AG04450 (cell line): ENCODE measurements around the gene SYT9. TPM values are rescaled to one million over a fixed set of nuclear protein-coding genes. Genes with fewer than 3 reads are reported as not detected.

ENCODE experiments used
- CTCF ChIA-PET: fragments of 300-600, 350-600 bp; formaldehyde crosslinking; extraction: SDS; loops from one replicate; lab custom pipeline; 2022; ENCODE audit warnings: antibody characterized with exemption, inconsistent platforms; lab: Charles Lee
- POLR2A ChIA-PET: fragments of 350-600 bp; formaldehyde crosslinking; extraction: SDS; loops from one replicate; lab custom pipeline; 2021; ENCODE audit warnings: antibody characterized with exemption, inconsistent platforms; lab: Yijun Ruan, JAX
- DNase-seq: peaks from one replicate; pipeline ENCODE4 v3.0.0-alpha.2; 2011; ENCODE audit warnings: low read depth, low spot score
- H3K27ac ChIP-seq: one replicate; pipeline ENCODE4 v1.5.1; 2012; ENCODE audit warnings: low read depth, low read length, control low read depth
- H3K27me3 ChIP-seq: one replicate; pipeline ENCODE4 v1.6.0; 2012; ENCODE audit warnings: low read length; ENCODE audit not compliant: control insufficient read depth, insufficient read depth
- H3K4me3 ChIP-seq: 2 replicates; pipeline ENCODE4 v1.5.1; 2011; ENCODE audit warnings: mild to moderate bottlenecking, low read depth, low read length, control low read depth
- H3K9me3 ChIP-seq: 2 replicates; pipeline ENCODE4 v1.5.1; 2012; ENCODE audit warnings: low read length; ENCODE audit not compliant: control insufficient read depth, insufficient read depth
- polyA plus RNA-seq: library from polyadenylated mRNA; depleted of rRNA; stranded (reverse); fragments of >200 nt; gene quantifications from 2 replicates; pipeline ENCODE4 v1.2.3, GENCODE V29; 2011
- TF ChIP-seq, protein P1 (sequence below): IDR thresholded peaks from 2 replicates; pipeline ENCODE4 v1.5.1; 2011; ENCODE audit warnings: low read depth, low read length, control low read depth, inconsistent platforms

SYT9 gene
- polyA plus RNA-seq, 1 experiment, result not detected

DNA sequence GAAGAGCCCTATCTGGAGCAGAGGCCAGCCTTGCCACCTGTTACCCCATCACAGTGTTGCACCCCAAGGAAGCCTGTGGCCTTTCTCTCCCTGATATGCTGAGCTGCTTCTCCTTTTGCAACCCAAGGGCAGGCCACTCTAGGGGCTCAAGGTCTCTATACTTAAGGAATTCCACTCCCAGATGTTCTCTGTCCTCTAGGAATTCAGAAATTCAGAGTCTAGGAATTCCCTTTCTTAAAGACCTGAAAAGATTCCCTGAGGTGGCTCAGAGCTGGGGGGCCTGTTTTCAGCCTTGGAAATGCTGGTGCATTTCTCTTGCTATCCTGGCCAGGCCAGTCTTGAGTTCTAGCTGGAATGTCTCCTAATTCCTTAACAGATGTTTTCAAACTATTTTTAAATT is 165.6 kb downstream of the SYT9 start:
- no peak overlapping the region for H3K4me3 ChIP-seq
- ChIA-PET CTCF (no interaction called here), POLR2A (no interaction called here)
- no peak for DNase-seq
- H3K27ac ChIP-seq, result no peak overlapping the region
- H3K9me3 ChIP-seq, result no peaks in the 10 kb centered on the region; the same call in 1 of the 2 replicates
- no peaks in the 10 kb centered on the region for H3K27me3 ChIP-seq
- TF ChIP-seq, protein P1, sequence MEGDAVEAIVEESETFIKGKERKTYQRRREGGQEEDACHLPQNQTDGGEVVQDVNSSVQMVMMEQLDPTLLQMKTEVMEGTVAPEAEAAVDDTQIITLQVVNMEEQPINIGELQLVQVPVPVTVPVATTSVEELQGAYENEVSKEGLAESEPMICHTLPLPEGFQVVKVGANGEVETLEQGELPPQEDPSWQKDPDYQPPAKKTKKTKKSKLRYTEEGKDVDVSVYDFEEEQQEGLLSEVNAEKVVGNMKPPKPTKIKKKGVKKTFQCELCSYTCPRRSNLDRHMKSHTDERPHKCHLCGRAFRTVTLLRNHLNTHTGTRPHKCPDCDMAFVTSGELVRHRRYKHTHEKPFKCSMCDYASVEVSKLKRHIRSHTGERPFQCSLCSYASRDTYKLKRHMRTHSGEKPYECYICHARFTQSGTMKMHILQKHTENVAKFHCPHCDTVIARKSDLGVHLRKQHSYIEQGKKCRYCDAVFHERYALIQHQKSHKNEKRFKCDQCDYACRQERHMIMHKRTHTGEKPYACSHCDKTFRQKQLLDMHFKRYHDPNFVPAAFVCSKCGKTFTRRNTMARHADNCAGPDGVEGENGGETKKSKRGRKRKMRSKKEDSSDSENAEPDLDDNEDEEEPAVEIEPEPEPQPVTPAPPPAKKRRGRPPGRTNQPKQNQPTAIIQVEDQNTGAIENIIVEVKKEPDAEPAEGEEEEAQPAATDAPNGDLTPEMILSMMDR, result no peak

DNA sequence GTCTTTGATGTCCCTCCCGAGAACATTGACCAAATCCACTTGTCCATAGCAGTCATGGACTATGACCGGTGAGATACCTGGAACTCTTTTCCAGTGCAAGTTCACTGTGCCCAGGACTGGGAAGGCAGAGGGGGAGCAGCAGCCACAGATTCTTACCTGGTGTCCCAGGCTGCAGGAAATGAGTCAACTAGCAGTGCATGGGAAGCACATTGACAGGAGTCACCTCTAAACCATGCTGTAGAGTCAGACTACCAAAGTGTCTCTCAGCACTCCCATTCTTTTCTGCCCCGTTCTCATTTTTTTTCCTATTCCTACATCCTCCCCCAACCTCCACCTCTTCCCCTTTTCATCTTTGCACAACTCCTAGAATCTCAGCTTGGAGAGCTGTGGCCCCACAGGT is 166.4 kb downstream of the SYT9 start:
- CTCF ChIA-PET, result no interaction called here
- TF ChIP-seq, protein P1, result no peak
- no peaks in the 10 kb centered on the region for H3K27me3 ChIP-seq
- H3K27ac ChIP-seq, result no peak overlapping the region
- DNase-seq, result no peak
- no peaks in the 10 kb centered on the region; the same call in 1 of the 2 replicates for H3K9me3 ChIP-seq
- H3K4me3 ChIP-seq, result no peak overlapping the region
- POLR2A ChIA-PET, result no interaction called here

DNA sequence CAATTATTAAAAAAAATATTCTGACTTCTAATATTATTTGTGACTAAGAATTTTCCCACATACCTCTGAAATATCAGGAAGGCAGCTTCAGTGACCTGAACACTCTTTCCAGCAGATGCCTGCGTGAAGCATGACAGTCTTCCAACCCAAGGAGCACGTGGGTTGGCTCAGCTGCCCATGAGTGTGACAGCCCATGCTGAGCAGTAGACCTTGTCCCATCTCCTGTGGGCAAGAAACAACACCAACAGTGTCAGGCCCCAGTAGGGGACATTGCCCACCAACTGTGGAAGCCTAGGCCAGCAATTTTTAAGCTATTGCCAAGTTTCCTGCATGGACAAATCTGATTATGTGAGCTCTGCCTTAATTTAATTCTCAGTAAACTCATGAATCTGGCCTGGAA is 167.2 kb downstream of the SYT9 start:
- no peak for DNase-seq
- POLR2A ChIA-PET, result no interaction called here
- no peak overlapping the region for H3K27ac ChIP-seq
- no peak overlapping the region for H3K4me3 ChIP-seq
- no peaks in the 10 kb centered on the region for H3K27me3 ChIP-seq
- CTCF ChIA-PET, result no interaction called here
- TF ChIP-seq, protein P1, result no peak
- no peaks in the 10 kb centered on the region; the same call in 1 of the 2 replicates for H3K9me3 ChIP-seq

DNA sequence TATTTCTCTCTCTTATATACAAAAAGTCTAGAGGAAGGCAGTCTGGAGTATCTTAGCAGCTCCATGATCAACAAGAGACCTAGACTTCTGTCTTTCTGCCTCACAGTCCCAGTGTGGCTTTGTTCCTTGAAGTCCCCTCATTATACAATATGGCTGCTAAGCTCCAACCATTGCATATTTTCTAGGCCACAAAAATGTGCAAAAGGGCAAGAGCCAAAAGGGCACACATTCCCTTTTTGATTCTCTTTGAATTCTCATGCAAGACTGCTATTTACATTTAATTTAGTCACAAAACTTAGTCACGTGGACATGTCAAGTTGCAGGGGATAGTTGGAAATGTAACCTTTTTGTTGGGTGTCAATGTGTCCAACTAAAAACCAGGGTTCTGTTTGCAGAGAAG is 169.4 kb downstream of the SYT9 start:
- TF ChIP-seq, protein P1, result no peak
- no peak for DNase-seq
- Histone ChIP-seq H3K27ac (no peak overlapping the region), H3K9me3 (no peaks in the 10 kb centered on the region), H3K27me3 (no peaks in the 10 kb centered on the region), H3K4me3 (no peak overlapping the region)
- ChIA-PET CTCF (no interaction called here), POLR2A (no interaction called here)

DNA sequence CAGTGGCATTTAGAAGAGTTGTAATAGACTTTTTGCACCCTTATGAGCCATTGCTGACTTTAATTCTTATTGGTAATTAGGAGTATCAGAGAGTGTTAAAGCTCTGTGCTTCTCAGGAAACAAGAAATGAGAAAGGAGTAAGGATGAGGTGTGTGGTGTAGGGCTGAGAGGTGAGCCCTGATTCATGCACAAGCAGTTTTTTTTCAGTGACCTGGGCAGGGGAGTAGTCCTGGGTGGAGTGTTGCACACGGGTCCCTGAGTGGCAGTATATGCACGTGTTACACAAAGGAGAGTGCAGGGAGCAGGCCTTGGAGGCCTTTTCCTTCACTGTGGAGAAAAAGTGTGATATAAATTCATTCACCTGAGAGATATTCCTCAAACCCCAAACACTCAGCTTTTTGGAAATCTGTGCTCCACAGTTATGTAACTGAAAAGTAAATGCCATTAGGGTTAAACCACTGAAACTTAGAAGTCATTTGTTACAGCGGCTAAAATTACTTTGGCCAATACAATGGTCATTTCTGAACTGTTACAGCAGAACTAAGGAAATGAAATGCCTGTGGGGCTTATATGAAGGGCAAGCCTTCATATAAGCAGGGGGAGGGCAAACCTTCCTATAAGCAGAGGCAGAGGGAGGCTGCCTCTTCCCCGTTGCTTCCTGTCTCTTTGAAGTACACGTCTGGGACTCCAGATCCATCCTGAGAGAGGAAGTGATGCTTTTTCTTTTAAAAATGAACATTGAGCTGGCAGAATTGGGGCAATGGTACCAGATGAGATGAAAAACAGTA is 171.0 kb downstream of the SYT9 start:
- H3K4me3 ChIP-seq, result no peak overlapping the region
- H3K27me3 ChIP-seq, result no peaks in the 10 kb centered on the region
- POLR2A ChIA-PET, result no interaction called here
- H3K9me3 ChIP-seq, result no peaks in the 10 kb centered on the region
- CTCF ChIA-PET, result interaction anchor here (1.3 kb wide), 1 partner anchor 19 kb away, joined by 3 read pairs; no protein-coding TSS in a partner anchor
- TF ChIP-seq, protein P1, result no peak
- no peak for DNase-seq
- H3K27ac ChIP-seq, result no peak overlapping the region
